K562 (cell line): ENCODE measurements around the gene ENO2. TPM values are rescaled to one million over a fixed set of nuclear protein-coding genes. Genes with fewer than 3 reads are reported as not detected.

Source experiments
- CREB1 ChIP-seq, 2 experiments: sonication (generic) in 1 of 2; formaldehyde crosslinking in 1 of 2; IDR thresholded peaks; 2 replicates each; pipeline versions ENCODE4 v1.6.1 to v1.8.0; 2012 to 2022; ENCODE audit warnings: inconsistent platforms in 1 of 2, mild to moderate bottlenecking in 1 of 2, missing genetic modification reagents in 1 of 2, moderate library complexity in 1 of 2
- CREBBP ChIP-seq: IDR thresholded peaks from one replicate; pipeline ENCODE4 v1.6.1; 2012; ENCODE audit warnings: low read depth, mild to moderate bottlenecking, control low read depth, inconsistent platforms, low read length
- CTBP1 ChIP-seq: fragments of 450-650 bp; IDR thresholded peaks from 2 replicates; pipeline ENCODE4 v1.6.1; 2016; ENCODE audit warnings: borderline replicate concordance
- E2F8 ChIP-seq: fragments of 450-650 bp; IDR thresholded peaks from 2 replicates; pipeline ENCODE4 v1.7.1; 2018; ENCODE audit warnings: mild to moderate bottlenecking, low read depth; ENCODE audit not compliant: partially characterized antibody
- HDAC2 ChIP-seq: fragments of 450-650 bp; IDR thresholded peaks from 2 replicates; pipeline ENCODE4 v1.6.1; 2016; ENCODE audit warnings: mild to moderate bottlenecking
- HMG20A ChIP-seq: fragments of 450-650 bp; formaldehyde crosslinking; conservative IDR thresholded peaks from 2 replicates; pipeline ENCODE4 v1.4.0; 2020; ENCODE audit warnings: mild to moderate bottlenecking, mixed read lengths
- MLX ChIP-seq, 2 experiments: fragments of 450-650 bp in 1 of 2; sonication (generic) in 1 of 2; formaldehyde crosslinking; conservative IDR thresholded peaks; 2 replicates each; pipeline versions ENCODE4 v1.4.0 to v1.8.1; 2020 to 2022; ENCODE audit warnings: mild to moderate bottlenecking in 1 of 2, missing genetic modification reagents in 1 of 2
- NELFE ChIP-seq: IDR thresholded peaks from 2 replicates; pipeline ENCODE4 v1.6.1; 2011; ENCODE audit warnings: mild to moderate bottlenecking; ENCODE audit not compliant: insufficient read depth, insufficient read length
- PRMT5 ChIP-seq: sonication (generic); formaldehyde crosslinking; IDR thresholded peaks from 2 replicates; pipeline ENCODE4 v1.5.0; 2020; ENCODE audit warnings: missing genetic modification reagents
- PURB ChIP-seq: sonication (generic); formaldehyde crosslinking; IDR thresholded peaks from 2 replicates; pipeline ENCODE4 v1.9.0; 2021; ENCODE audit warnings: low read depth, mild to moderate bottlenecking, missing genetic modification reagents
- RBM25 ChIP-seq: fragments of 200-400 bp; formaldehyde crosslinking; IDR thresholded peaks from 2 replicates; pipeline ENCODE4 v1.6.1; 2018; ENCODE audit warnings: low read length, low read depth, moderate library complexity; ENCODE audit not compliant: severe bottlenecking
- RBM34 ChIP-seq: fragments of 200-400 bp; formaldehyde crosslinking; IDR thresholded peaks from 2 replicates; pipeline ENCODE4 v1.6.1; 2018; ENCODE audit warnings: low read length, borderline replicate concordance; ENCODE audit not compliant: insufficient read depth
- RERE ChIP-seq: sonication (generic); formaldehyde crosslinking; IDR thresholded peaks from 2 replicates; pipeline ENCODE4 v1.8.0; 2023; ENCODE audit warnings: missing genetic modification reagents, mild to moderate bottlenecking, borderline replicate concordance
- SNRNP70 ChIP-seq: fragments of 200-400 bp; formaldehyde crosslinking; optimal IDR thresholded peaks from 2 replicates; pipeline ENCODE3; 2017; ENCODE audit warnings: low read depth, low read length
- XRCC5 ChIP-seq: fragments of 200-400 bp; formaldehyde crosslinking; IDR thresholded peaks from 2 replicates; pipeline ENCODE4 v1.6.1; 2017; ENCODE audit warnings: low read depth, mild to moderate bottlenecking, low read length
- ZKSCAN8 ChIP-seq: fragments of 200-800 bp; sonication (Bioruptor generic); IDR thresholded peaks from 2 replicates; pipeline ENCODE4 v1.6.1; 2016; ENCODE audit warnings: missing genetic modification characterization, missing compliant biosample characterization
- ZNF174 ChIP-seq: fragments of 250-450 bp; sonication (Bioruptor Pico); IDR thresholded peaks from 2 replicates; pipeline ENCODE4 v1.4.0; 2020; ENCODE audit warnings: mild to moderate bottlenecking
- ZNF324 ChIP-seq: fragments of 250-450 bp; sonication (Bioruptor Pico); IDR thresholded peaks from 2 replicates; pipeline ENCODE4 v1.4.0; 2020; ENCODE audit warnings: mild to moderate bottlenecking
- ZNF79 ChIP-seq: fragments of 250-450 bp; sonication (Bioruptor Pico); IDR thresholded peaks from 2 replicates; pipeline ENCODE4 v1.4.0; 2020; ENCODE audit warnings: low read depth, mild to moderate bottlenecking, moderate library complexity
- polyA plus RNA-seq, 8 experiments: library from polyadenylated mRNA; depleted of rRNA in 4 of 8; stranded (reverse) in 5 of 8; unstranded in 3 of 8; fragments of >200 nt; fragmentation: Nextera tagmentation in 2 of 8; fragmentation: Illumina TruSeq in 1 of 8; extraction: Ambion mirVana in 2 of 8; extraction: Trizol in 1 of 8; gene quantifications; 2 replicates each; pipeline versions ENCODE4 v1.2.1 to v1.2.3, GENCODE V29; 2011 to 2014; ENCODE audit warnings: inconsistent platforms in 1 of 8, missing spikeins in 1 of 8
- total RNA-seq, 7 experiments: library from RNA; depleted of rRNA in 6 of 7; stranded (reverse); fragments of >200 nt in 6 of 7; fragmentation: Illumina TruSeq in 2 of 7; extraction: Trizol in 2 of 7; gene quantifications; 2 replicates each; pipeline versions ENCODE4 v1.2.1 to v1.2.3, GENCODE V29; 2011 to 2021; ENCODE audit warnings: low replicate concordance in 1 of 7

The ENO2 gene
- total and polyA plus RNA-seq, 9 of the 15 experiments (the other 6 are each of a cell fraction or from before 2014, with no cell fraction given), result 10.9 to 43.3 (median 21.0) TPM

GRCh38 chr12:6890789-6891645 is 23.4 kb upstream of the ENO2 start (continued):
- TF ChIP-seq ZNF79 (CRISPR knock-in tag) (no peak), SNRNP70 (no peak), E2F8 (no peak), MLX (CRISPR knock-in tag; conservative IDR thresholded peaks at IDR 0.05) (no peak), PURB (no peak), ZNF174 (no peak), XRCC5 (peak; percentile 85), ZKSCAN8 (no peak), RERE (no peak), RBM34 (no peak), NELFE (no peak), RBM25 (no peak), HMG20A (no peak), HDAC2 (peak; percentile 27; the same call in 1 of the 2 replicates), CREB1 (IDR thresholded peaks at IDR 0.05) (peak; percentile 73), CREB1 (CRISPR knock-in tag; IDR thresholded peaks at IDR 0.05) (peak; percentile 76), CREBBP (no peak), PRMT5 (CRISPR knock-in tag) (no peak), CTBP1 (peak; percentile 82), ZNF324 (CRISPR knock-in tag) (no peak)
